Type B pancreatic cell (in vitro differentiated cells): ENCODE data around the gene C15orf62. TPM values are rescaled to one million over a fixed set of nuclear protein-coding genes. Genes with fewer than 3 reads are reported as not detected.

Experiments
- DNase-seq: peaks from one replicate; pipeline ENCODE4 v3.0.0; 2021; ENCODE audit warnings: mixed read lengths; ENCODE audit not compliant: unreplicated experiment; ENCODE audit errors: extremely low spot score
- H3K27ac Mint-ChIP-seq: 2 replicates; pipeline ENCODE4 v1.8.0; 2021; ENCODE audit warnings: mild to moderate bottlenecking, mixed read lengths
- H3K27me3 Mint-ChIP-seq: 2 replicates; pipeline ENCODE4 v1.8.0; 2021; ENCODE audit warnings: mixed read lengths
- H3K36me3 Mint-ChIP-seq: 2 replicates; pipeline ENCODE4 v1.8.0; 2021; ENCODE audit warnings: mixed read lengths
- H3K4me1 Mint-ChIP-seq: one replicate; pipeline ENCODE4 v1.8.0; 2021; ENCODE audit warnings: mixed read lengths; ENCODE audit not compliant: unreplicated experiment
- H3K4me3 Mint-ChIP-seq: 2 replicates; pipeline ENCODE4 v1.8.0; 2021; ENCODE audit warnings: mild to moderate bottlenecking, mixed read lengths
- H3K9me3 Mint-ChIP-seq: 2 replicates; pipeline ENCODE4 v1.8.0; 2021; ENCODE audit warnings: mixed read lengths
- total RNA-seq: library from RNA; stranded (reverse); gene quantifications from 2 replicates; pipeline ENCODE4 v1.2.1, GENCODE V29; 2021; ENCODE audit warnings: low replicate concordance
- TF ChIP-seq, protein P1 (sequence below): fragments of 200-600 bp; sonication (generic); conservative IDR thresholded peaks from 2 replicates; pipeline ENCODE4 v1.5.0; 2021; ENCODE audit warnings: antibody characterized with exemption, mild to moderate bottlenecking

The C15orf62 gene
- total RNA-seq, 1 donor from 2014 or later: 1.1 TPM

DNA sequence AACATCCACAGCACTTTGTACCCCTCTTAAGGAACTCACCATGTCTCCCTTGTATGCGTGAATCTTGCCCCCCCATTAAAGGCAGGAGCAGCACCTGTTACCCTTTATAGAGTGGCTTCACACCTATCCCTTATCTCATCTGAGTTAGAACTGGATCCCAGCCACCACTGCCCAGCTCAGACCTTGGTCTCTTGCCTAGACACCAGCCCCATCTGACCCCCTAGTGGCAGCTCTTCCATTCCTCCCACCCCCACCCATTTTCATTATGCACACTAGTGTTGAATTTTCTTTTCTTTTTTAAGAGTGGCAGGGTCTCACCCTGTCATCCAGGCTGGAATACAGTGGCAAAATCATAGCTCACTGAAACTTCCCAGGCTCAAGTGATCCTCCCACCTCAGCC lies 33.9 kb downstream of the C15orf62 start:
- TF ChIP-seq, protein P1, sequence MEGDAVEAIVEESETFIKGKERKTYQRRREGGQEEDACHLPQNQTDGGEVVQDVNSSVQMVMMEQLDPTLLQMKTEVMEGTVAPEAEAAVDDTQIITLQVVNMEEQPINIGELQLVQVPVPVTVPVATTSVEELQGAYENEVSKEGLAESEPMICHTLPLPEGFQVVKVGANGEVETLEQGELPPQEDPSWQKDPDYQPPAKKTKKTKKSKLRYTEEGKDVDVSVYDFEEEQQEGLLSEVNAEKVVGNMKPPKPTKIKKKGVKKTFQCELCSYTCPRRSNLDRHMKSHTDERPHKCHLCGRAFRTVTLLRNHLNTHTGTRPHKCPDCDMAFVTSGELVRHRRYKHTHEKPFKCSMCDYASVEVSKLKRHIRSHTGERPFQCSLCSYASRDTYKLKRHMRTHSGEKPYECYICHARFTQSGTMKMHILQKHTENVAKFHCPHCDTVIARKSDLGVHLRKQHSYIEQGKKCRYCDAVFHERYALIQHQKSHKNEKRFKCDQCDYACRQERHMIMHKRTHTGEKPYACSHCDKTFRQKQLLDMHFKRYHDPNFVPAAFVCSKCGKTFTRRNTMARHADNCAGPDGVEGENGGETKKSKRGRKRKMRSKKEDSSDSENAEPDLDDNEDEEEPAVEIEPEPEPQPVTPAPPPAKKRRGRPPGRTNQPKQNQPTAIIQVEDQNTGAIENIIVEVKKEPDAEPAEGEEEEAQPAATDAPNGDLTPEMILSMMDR: no peak
- no peak for DNase-seq
- Mint-ChIP-seq H3K27ac (no peak overlapping the region), H3K4me3 (no peak overlapping the region), H3K27me3 (no peaks in the 10 kb centered on the region), H3K9me3 (no peaks in the 10 kb centered on the region), H3K36me3 (peaks cover 21% of the 10 kb centered on the region), H3K4me1 (peaks cover 25% of the 10 kb centered on the region)

DNA sequence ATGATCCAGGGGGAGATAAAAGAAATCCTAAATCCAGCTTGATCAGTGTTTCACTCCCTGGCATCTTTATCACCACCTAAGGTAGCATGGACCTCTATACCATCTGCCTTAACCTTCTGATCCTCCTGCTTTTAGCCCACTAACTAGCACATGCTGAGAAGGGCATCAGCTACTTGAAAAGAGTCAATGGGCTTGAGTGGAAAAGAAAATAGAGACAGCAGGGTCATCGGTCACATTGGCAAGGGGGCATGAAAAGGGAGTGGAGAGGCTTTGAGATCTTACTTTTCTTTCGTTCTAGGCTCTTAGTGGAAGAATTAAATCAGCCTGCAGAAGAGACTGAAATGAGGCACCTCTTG lies 36.9 kb downstream of the C15orf62 start:
- TF ChIP-seq, protein P1: no peak
- no peak for DNase-seq
- H3K4me3 Mint-ChIP-seq: peak overlapping the region; percentile 98
- no peaks in the 10 kb centered on the region for H3K27me3 Mint-ChIP-seq
- H3K27ac Mint-ChIP-seq: peak overlapping the region; percentile 97
- H3K36me3 Mint-ChIP-seq: peaks cover 6% of the 10 kb centered on the region
- no peaks in the 10 kb centered on the region for H3K9me3 Mint-ChIP-seq
- H3K4me1 Mint-ChIP-seq: peaks cover 24% of the 10 kb centered on the region

DNA sequence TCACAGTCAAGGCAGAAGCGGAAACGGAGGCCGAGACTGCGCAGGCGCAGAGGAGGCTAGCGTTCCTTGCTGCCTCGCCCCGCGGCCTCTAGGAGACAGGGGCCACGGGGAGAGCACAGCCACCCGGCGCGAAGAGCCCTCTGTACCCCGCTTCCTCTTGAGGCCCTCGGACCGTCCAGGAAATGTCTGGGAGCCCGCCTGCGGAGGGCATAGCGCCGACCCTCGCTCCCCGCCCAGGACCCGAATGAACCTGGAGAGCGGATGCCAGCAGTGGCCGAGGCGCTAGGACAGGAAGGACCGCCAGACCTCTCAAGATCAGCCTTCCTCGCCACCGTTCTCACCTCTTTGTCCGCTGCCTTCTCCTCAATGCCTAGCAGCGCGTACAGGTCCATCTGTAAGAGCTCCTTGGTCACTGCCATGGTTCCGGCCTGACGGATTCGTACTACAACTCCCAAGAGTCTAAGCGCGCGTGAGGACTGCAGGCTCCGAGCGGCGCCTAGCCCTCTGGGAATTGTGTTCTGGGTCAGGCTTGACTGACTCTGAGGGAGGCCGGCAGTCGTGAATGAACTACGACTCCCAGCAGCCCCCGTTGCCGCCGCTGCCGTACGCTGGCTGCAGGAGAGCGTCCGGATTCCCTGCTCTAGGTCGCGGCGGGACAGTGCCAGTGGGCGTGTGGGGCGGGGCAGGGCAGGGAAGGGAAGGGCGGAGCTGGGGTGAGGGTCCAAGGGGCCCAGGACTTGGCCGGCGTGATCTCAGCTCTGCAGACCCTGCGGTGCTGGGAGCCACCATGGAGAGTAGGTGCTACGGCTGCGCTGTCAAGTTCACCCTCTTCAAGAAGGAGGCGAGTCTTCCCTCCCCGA lies 37.5 kb downstream of the C15orf62 start, which contains the start of the genes DNAJC17 and ZFYVE19:
DNAJC17 (minus strand) TSS at position 446 of the 860 bp plus-strand sequence; CDS start at position 419, 27 bp downstream.
ZFYVE19 (plus strand) TSS at position 62 of the 860 bp plus-strand sequence; CDS start at position 563, 501 bp downstream.
- Mint-ChIP-seq H3K4me3 (peak within 1 kb of the TSS; percentile 98), H3K27ac (peak within 1 kb of the TSS; percentile 97), H3K9me3 (no peaks in the 10 kb centered on the region), H3K36me3 (peaks cover 3% of the 10 kb centered on the region), H3K27me3 (no peaks in the 10 kb centered on the region), H3K4me1 (peaks cover 21% of the 10 kb centered on the region)
- peak; percentile 94 for DNase-seq
- TF ChIP-seq, protein P1: peak; percentile 39

DNA sequence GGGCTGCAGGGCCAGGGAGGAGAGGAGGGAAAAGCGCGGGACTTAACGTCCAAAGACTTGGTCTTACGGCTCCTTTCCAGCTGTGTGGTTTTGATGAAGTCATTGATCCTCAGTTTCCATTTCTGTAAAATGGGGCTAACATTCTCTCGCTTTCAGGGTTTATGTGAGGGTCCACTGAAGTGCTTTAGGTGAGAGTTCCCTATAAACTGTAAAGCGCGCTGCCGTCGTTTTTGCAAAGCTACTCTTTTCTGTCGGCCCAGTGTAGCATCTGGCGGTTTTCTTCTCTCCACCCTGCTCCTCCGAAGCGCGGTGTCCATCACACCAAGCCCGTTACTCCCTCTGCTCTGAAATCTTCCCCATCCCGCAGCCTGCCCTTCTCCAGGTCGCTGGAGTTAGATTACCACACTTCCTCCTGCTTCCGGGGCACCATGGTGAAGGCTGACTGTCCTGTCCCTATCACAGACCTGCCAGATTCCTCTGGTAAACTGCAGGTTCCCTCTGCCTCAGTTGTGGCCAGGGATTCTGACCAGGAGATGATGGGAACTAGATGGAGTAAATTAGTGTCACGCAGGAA lies 38.2 kb downstream of the C15orf62 start:
- peaks cover 21% of the 10 kb centered on the region for H3K4me1 Mint-ChIP-seq
- H3K27me3 Mint-ChIP-seq: no peaks in the 10 kb centered on the region
- H3K4me3 Mint-ChIP-seq: peak overlapping the region; percentile 98
- no peak for DNase-seq
- H3K9me3 Mint-ChIP-seq: no peaks in the 10 kb centered on the region
- peak overlapping the region; percentile 97 for H3K27ac Mint-ChIP-seq
- peaks cover 3% of the 10 kb centered on the region for H3K36me3 Mint-ChIP-seq
- TF ChIP-seq, protein P1: no peak

DNA sequence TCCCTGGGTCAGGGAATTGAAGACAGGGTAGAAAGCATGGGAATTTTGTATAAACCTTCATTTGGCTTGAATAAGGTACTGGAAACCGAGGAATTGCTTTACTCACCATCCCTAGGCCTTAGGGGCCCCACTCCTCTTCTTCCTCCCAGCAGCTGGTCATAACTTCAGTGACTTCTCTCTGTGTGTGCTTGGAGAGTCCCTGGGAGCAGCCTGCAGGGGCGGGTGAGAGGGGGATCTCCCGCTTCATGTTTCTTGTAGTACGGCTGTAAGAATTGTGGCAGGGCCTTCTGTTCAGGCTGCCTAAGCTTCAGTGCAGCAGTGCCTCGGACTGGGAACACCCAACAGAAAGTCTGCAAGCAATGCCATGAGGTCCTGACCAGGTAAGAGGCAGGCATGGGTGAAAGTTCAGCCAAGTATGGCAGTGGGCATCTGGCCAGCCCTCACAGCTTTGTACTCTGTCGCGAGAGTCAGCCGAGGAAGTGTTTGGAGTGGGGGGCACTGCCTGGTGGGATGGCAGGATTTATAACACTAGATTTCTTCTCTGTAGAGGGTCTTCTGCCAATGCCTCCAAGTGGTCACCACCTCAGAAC lies 39.2 kb downstream of the C15orf62 start:
- H3K4me3 Mint-ChIP-seq: peak overlapping the region; percentile 98
- TF ChIP-seq, protein P1: no peak
- DNase-seq: no peak
- H3K36me3 Mint-ChIP-seq: peaks cover 3% of the 10 kb centered on the region
- no peaks in the 10 kb centered on the region for H3K27me3 Mint-ChIP-seq
- no peak overlapping the region for H3K27ac Mint-ChIP-seq
- no peaks in the 10 kb centered on the region for H3K9me3 Mint-ChIP-seq
- H3K4me1 Mint-ChIP-seq: peaks cover 21% of the 10 kb centered on the region
